MG63 (cell line): ENCODE data around the gene POLE. TPM values are rescaled to one million over a fixed set of nuclear protein-coding genes. Genes with fewer than 3 reads are reported as not detected.

Experiments used
- DNase-seq: peaks from one replicate; pipeline ENCODE4 v3.0.0-alpha.2; 2020
- H3K27me3 ChIP-seq: fragments of 250-450 bp; sonication (Bioruptor Pico); 2 replicates; pipeline ENCODE4 v1.5.1; 2020; ENCODE audit warnings: mild to moderate bottlenecking, moderate library complexity
- H3K36me3 ChIP-seq: fragments of 250-450 bp; sonication (Bioruptor Pico); 2 replicates; pipeline ENCODE4 v1.5.1; 2020; ENCODE audit warnings: mild to moderate bottlenecking, moderate library complexity
- H3K4me3 ChIP-seq: fragments of 250-450 bp; sonication (Bioruptor Pico); 2 replicates; pipeline ENCODE4 v1.5.1; 2020; ENCODE audit warnings: mild to moderate bottlenecking, moderate library complexity
- H3K9me3 ChIP-seq: fragments of 250-450 bp; sonication (Bioruptor Pico); 2 replicates; pipeline ENCODE4 v1.5.1; 2020; ENCODE audit warnings: mild to moderate bottlenecking, moderate library complexity
- total RNA-seq: library from RNA; depleted of rRNA; stranded (reverse); fragments of >200 nt; shearing (Covaris generic); gene quantifications from 2 replicates; pipeline ENCODE4 v1.2.3, GENCODE V29; 2014; ENCODE audit warnings: low replicate concordance

Gene POLE
- total RNA-seq, 1 experiment from 2014 or later, result 18.8 TPM

DNA sequence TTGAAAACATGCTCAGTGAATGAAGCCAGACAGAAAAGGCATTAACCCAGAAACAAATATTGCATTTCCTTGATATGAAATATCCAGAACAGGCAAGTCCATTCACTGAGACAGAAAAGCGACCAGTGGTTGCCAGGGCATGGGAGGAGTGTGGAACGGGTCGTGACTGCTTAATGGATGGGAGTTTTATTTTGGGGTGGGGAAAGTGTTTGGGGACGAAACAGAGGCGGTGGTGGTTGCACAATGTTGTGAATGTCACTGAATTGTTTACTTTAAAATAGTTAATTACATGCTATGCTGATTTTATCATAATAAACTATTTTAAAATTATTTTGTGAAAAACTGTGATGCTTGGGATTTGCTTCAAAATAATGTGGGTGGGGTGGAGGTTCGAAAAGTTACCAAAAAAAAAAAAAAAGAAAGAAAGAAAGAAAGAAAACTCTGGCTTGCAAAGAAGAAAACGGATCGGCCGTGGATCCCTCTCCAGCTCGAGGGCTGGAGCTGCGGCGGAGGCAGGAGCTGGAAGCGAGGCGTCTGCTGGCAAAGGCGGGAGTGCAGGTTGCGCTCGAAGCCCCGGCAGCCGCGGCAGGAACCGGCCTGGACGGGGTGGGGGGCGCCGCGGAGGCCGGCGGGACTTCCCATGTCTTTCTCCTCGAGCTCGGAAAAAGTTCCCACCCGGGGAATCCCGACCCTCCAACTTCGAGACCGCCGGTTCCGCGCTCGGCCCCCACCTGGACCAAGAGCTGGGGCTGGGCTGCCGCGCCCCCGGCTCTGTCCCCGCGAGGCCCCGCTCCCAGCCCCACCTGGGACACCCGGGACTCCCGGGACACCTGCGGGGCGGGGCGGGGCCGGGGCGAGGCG is 69.1 kb downstream of the POLE start:
- no peak for DNase-seq
- peaks cover 4% of the 10 kb centered on the region for H3K36me3 ChIP-seq

DNA sequence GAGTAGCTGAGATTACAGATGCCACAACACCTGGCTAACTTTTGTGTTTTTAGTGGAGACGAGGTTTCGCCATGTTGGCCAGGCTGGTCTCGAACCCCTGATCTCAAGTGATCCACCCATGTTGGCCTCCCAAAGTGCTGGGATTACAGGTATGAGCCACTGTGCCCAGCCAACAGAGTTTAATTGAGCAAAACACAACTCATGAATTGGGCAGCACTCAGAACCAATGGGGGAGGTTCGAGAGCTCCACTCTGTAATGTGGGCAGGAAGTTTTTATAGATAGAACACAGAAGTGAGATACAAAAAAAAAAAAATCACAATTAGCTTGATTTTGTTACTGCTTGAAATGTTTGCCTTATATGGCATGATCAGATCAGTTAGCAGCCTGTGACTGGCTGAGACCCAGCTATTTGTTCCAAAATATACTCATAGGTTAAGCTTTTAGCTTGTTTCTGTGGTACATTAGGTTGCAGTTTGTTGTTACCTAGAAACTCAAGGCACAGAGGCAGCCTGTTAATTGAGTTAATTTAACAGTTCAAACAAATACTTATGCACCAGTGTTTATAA is 69.9 kb downstream of the POLE start:
- Histone ChIP-seq H3K27me3 (peaks cover 36% of the 10 kb centered on the region), H3K4me3 (no peak overlapping the region), H3K9me3 (peaks cover 28% of the 10 kb centered on the region), H3K36me3 (no peaks in the 10 kb centered on the region)
- no peak for DNase-seq

More for the DNA sequence above, 69.1 kb downstream of the POLE start:
- no peak overlapping the region for H3K4me3 ChIP-seq
- peaks cover 34% of the 10 kb centered on the region for H3K27me3 ChIP-seq
- H3K9me3 ChIP-seq, result peaks cover 28% of the 10 kb centered on the region

DNA sequence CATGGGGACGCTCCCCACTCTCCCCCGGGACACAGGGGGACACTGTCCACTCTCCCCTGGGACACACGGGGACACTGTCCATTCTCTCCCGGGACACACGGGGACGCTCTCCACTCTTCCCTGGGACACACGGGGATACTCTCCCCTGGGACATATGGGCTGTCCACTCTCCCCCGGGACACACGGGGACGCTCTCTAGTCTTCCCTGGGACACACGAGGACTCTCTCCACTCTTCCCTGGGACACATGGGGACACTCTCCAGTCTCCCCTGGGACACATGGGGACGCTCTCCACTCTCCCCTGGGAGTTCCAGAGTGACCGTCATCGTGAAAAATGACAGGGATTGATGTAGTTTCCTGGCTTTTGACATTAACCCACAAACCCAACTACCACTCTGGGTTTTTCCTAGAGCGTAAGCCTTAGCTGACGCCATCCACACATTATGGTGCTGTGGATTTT is 71.5 kb downstream of the POLE start:
- Histone ChIP-seq H3K9me3 (peaks cover 28% of the 10 kb centered on the region), H3K4me3 (no peak overlapping the region), H3K27me3 (peaks cover 38% of the 10 kb centered on the region), H3K36me3 (no peaks in the 10 kb centered on the region)
- DNase-seq, result no peak

DNA sequence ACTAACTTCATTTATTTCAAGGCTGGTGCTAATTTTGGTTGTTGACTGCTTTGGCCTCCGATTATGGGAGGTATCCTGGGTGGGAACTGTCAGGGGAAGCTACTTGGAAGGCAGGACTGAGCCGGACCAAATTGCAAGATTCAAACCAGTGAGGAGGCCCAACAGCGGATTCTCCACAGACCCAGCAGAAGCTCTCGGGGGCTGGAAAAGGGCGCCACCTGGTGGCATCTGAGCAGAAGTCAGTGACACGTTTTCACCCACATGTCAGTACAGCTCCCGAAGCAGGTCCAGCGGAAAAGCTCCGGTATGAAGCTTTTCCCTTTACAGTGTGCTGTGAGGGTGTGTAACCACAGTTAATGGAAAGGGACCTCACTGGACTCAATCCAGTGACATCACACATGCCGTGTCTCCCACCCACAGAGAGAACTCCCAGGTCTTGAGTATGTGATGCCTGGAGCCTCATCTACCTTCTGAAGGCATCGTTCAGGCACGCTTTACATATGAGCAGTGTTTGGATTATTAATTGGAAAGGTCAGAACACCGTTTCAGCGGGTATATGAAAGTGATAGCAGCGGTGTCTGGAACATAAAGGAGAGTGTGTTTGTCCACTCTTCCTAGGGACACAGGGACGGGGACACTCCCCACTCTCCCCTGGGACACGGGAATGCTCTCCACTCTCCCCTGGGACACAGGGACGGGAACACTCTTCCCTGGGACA is 72.1 kb downstream of the POLE start:
- DNase-seq, result peak; percentile 79
- peaks cover 39% of the 10 kb centered on the region for H3K27me3 ChIP-seq
- H3K36me3 ChIP-seq, result no peaks in the 10 kb centered on the region
- no peak overlapping the region for H3K4me3 ChIP-seq
- H3K9me3 ChIP-seq, result peaks cover 28% of the 10 kb centered on the region

DNA sequence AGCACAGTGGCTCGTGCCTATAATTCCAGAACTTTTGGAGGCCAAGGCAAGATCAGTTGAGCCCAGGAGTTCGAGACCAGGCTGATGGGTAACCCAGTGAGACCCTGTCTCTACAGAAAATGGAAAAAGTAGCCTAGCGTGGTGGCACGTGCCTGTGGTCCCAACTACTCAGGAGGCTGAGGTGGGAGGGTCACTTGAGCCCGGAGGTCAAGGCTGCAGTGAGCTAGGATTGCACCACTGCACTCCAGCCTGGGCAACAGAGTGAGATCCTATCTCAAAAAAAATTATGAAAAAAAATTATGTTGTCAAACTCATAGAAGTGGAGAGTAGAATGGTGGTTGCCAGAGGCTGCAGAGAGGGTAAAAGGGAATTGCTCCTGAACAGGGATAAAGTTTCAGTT is 73.1 kb downstream of the POLE start:
- Histone ChIP-seq H3K27me3 (peaks cover 42% of the 10 kb centered on the region), H3K36me3 (no peaks in the 10 kb centered on the region), H3K9me3 (peaks cover 28% of the 10 kb centered on the region), H3K4me3 (no peak overlapping the region)
- DNase-seq, result no peak

DNA sequence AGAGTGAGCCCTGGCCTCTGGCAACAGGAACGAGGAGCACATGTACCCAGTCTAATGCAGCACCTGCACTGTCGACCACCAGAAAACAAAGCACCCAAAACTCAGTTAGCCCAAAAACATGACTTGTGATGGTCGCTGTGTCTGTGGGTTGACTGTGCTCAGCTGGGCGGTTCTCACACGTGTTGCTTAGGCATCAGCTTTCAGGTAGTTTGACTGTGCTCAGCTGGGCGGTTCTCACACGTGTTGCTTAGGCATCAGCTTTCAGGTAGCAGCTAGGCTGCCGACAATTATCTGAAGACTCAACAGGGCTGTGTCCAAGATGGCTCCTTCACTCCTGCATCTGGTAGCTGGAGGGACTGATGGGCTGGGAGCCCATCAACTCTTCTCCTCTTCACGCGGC is 75.5 kb downstream of the POLE start:
- no peak overlapping the region for H3K4me3 ChIP-seq
- no peaks in the 10 kb centered on the region for H3K36me3 ChIP-seq
- peaks cover 14% of the 10 kb centered on the region for H3K9me3 ChIP-seq
- H3K27me3 ChIP-seq, result peaks cover 28% of the 10 kb centered on the region
- DNase-seq, result no peak

DNA sequence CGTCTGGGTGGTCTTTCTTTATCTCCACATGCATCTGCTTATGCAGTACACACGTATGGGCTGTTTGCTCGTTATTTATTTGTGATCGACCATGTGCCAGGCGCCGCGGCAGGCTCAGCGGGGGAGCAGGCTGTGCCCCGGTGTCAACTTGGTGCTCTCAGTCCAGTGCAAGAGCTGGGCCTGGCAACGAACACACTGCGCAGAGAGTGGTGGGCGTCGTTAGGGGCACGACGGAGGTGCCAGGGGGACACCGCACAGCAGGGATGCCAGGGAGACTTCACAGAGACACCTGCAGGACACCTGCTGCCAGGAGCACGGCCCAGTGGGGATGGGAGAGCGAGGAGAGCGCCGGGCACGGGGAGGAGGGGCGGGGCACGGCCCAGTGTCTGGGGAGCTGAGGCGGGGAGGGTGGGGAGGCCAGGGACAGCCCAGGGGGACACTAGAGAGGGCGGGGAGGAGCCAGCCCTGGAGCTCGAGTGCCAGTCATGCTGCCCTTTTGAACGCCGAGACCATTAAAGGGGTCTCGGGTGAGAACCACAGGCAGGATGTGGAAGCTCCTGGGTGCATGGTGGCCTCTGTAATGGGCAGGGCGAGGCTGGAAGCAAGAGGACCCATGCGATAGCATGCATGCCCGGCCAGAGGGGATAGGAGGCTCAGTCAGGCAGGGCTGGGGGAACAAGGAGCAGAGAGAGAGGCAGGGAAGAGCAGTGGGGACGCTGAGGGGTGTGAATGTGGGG is 76.1 kb downstream of the POLE start:
- H3K27me3 ChIP-seq, result peaks cover 28% of the 10 kb centered on the region
- no peaks in the 10 kb centered on the region for H3K36me3 ChIP-seq
- DNase-seq, result no peak
- H3K9me3 ChIP-seq, result peaks cover 9% of the 10 kb centered on the region
- H3K4me3 ChIP-seq, result no peak overlapping the region

DNA sequence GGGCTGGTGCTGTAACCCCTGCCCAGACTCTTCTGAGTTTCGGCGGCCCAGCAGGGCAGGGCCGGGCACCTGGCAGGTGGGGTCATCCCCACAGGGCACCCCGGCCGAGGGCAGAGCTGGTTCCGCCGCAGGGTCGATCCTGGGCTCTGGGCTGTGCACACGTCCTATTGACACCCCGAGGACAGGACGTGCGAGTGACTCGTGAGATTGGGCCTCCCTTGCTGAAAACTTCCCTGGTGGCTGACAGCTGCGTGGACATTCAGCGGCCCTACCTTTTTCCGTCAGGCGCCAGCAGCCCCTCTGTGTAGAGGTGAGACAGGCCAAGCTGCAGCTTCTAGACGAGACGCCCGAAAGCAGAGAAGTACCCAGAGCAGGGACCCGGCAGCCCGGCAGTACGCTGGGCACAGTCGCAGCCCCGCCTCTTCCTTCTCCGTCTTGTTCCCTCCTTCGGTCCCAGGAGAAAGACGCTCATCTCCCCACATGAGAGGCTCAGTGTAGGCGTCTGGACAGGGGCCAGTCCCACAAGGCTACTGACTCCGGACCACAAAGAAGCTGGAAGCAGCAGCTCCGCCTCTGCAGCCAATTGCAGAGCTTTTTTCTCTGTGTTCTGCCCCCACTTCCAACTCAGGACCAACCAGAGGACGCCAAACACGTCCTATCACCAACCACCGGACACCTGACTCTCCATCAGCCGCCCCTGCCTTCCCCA is 76.9 kb downstream of the POLE start, which contains the start of gene LRCOL1:
Gene LRCOL1 (minus strand): TSS at position 532 of the 709 bp plus-strand sequence. CDS start 4,331 bp downstream, outside the sequence.
- peaks cover 2% of the 10 kb centered on the region; the same call in 1 of the 2 replicates for H3K9me3 ChIP-seq
- DNase-seq, result peak; percentile 79
- peaks cover 20% of the 10 kb centered on the region for H3K27me3 ChIP-seq
- peak within 1 kb of the TSS; percentile 10 for H3K4me3 ChIP-seq
- H3K36me3 ChIP-seq, result no peaks in the 10 kb centered on the region

DNA sequence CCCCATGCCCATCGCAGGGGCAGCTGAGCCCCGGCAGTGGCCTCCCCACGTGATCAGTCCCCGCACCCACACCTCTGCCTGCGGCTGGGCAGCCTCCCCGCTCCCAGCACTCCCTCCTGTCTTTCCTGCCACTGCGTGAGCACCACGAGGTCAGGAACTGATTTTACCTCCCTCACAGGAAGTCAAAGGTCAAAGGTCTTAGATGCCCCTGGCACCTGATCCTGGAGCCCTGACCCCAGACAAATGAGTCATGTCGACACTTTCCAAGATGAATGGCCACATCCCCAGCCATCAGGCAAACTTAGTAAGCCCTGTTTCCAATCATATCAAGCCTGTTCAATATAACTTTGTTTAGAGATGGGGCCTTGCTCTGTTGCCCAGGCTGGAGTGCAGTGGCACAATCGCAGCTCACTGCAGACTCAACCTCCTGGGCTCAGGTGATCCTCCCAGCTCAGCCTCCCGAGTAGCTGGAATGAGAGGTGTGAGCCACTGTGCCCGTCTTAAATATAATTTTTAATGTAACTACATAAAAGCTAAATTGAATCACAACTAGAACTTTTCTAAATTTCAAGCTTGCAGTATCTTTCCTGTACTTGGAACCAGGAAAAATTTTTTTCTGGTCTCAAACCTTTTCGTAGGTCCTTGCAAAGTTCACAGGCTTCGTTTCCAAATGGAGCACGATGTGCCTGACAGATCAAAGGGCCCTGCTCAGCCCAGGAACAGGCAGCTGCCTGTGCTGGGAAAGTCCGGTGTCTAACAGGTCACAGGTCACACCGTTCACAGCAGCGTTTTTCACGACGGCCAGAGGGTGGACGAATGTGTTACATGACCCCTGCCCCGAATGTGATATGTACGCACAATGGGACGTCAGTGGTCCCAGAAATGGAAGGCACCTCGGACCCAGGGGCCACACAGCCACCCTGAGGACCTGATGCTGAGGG is 78.6 kb downstream of the POLE start:
- Histone ChIP-seq H3K4me3 (no peak overlapping the region), H3K36me3 (no peaks in the 10 kb centered on the region), H3K9me3 (no peaks in the 10 kb centered on the region), H3K27me3 (peaks cover 18% of the 10 kb centered on the region)
- DNase-seq, result peak; percentile 32

DNA sequence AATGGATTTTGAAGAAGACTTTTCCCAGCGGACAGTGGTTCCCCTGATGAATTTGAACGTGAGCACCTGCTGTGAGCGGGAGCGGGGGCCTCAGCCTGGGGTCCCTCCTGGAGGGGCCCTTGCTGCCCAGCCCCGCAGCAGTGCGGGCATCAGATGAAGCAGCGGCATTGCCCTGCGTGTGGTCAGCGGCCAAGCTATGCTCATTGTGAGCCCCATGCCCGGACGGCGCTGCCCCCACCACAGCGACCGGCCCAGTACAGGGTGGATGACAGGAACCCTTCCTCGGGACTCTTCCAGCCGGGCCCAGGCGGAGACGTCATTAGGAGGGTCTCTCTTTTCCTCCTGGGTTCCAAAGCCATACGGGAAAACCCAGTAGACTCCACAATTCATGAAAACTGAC is 80.2 kb downstream of the POLE start:
- Histone ChIP-seq H3K4me3 (no peak overlapping the region), H3K9me3 (no peaks in the 10 kb centered on the region), H3K36me3 (no peaks in the 10 kb centered on the region), H3K27me3 (peaks cover 16% of the 10 kb centered on the region)
- no peak for DNase-seq

DNA sequence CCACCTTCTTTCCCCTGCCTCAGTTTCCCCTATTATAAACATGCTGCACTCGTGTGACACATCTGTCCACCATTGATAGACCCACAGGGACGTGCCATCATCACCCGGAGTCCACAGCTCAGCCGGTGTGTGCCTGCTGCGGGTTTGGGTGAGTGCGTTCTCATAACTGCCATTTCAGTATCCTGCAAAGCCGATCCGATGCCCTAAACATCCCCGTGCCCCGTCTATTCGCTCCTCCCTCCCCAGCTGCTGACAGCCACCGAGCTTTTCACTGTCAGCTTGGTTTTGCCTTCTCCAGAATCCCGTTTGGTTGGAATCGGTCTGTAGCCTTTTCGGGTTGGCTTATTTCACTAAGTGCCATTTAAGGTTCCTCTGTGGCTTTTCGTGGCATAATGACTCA is 80.7 kb downstream of the POLE start:
- H3K36me3 ChIP-seq, result no peaks in the 10 kb centered on the region
- H3K9me3 ChIP-seq, result no peaks in the 10 kb centered on the region
- no peak overlapping the region for H3K4me3 ChIP-seq
- H3K27me3 ChIP-seq, result peaks cover 16% of the 10 kb centered on the region
- DNase-seq, result no peak

DNA sequence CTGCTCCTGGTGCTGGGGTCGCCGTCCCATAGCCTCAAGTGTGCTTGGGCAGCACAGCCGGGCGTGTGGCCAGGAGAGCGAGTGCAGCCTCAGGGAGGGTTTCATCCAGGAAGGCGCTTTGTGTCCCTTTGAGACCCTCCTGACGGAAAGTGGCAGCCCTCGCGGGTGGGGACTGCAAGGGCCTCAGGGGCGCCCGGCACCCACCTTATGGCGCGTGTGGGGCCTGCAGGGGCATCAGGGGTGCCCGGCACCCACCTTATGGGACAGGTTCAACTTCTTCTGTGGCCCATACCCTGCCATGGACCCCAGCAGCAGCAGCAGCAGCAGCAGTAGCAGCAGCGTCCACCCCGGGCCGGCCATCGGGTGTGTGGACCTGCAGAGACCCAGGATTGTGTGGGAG is 81.2 kb downstream of the POLE start:
- DNase-seq, result no peak
- peaks cover 16% of the 10 kb centered on the region for H3K27me3 ChIP-seq

DNA sequence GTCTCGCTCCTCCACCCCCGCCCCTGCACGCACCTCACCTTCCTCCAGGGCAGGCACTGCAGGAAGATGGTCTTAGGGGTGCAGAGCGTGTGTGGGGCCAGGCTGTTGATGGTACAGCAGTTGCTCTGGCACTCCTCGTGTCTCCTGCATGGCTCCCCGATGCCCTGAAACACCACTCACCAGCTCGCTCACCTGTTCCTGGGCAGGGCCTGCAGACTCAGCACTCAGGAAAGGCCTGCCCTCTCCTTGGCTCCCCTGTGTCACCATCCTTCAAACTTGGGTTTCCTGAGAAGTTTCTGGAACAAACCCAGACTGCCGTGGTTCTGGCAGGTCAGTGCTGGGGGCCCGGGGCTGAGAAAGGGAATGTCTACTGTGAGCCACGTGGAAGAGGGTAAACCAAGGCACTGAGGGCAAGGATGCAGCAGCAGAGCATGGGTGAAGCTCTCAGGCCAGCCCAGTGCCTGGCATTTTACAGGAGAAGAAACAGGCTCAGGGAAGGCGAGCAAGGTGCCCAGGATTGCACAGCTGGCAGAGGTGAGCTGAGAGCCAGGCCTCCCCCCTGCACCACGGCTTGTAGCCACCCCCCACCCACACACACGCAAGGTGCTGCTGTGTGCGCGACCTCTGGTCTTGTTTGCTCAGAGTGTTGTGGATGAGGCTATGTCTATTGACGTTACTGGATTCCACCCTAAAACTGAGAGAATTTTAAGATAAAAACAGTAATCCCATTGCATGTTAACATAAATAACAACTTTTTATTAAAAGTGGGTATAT is 82.3 kb downstream of the POLE start:
- Histone ChIP-seq H3K9me3 (no peaks in the 10 kb centered on the region), H3K36me3 (no peaks in the 10 kb centered on the region), H3K4me3 (no peak overlapping the region), H3K27me3 (peaks cover 12% of the 10 kb centered on the region)
- no peak for DNase-seq

More for the DNA sequence above, 81.2 kb downstream of the POLE start:
- no peak overlapping the region for H3K4me3 ChIP-seq
- H3K9me3 ChIP-seq, result no peaks in the 10 kb centered on the region
- H3K36me3 ChIP-seq, result no peaks in the 10 kb centered on the region

DNA sequence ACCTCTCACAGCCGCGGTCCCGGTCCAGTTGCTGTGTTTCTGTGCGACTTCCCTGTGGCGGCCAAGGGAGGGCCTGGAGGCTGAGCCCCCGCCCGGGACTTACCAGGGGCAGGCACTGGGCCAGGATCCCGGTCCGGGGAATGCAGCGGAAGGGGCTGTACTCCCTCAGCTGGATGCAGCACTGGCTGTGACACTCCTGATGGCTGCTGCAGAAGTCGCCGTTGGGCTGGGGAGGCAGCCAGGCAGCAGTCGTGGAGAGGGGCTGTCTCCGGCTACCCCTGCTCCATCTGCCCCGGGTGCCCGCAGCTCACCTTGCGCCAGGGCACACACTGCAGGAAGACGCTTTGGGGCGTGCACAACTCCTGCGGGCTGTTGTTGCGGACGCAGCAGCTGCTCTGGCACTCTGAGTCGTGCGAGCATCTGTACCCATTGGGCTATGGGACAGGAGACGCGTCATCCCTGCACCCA is 83.0 kb downstream of the POLE start:
- Histone ChIP-seq H3K27me3 (peaks cover 12% of the 10 kb centered on the region; the same call in 1 of the 2 replicates), H3K36me3 (no peaks in the 10 kb centered on the region), H3K4me3 (no peak overlapping the region), H3K9me3 (no peaks in the 10 kb centered on the region)
- no peak for DNase-seq
